H9 (cell line): ENCODE results near the gene NR3C2. TPM values are rescaled to one million over a fixed set of nuclear protein-coding genes. Genes with fewer than 3 reads are reported as not detected.

ENCODE experiments used
- DNase-seq: peaks from one replicate; pipeline ENCODE4 v3.0.0-alpha.2; 2017
- H2AFZ ChIP-seq: one replicate; pipeline ENCODE4 v1.6.1; 2013; ENCODE audit warnings: mild to moderate bottlenecking, low read length, control low read depth, moderate library complexity
- H2AK5ac ChIP-seq: 2 replicates; pipeline ENCODE4 v1.6.1; 2013; ENCODE audit warnings: low read length, control low read depth, mixed read lengths; ENCODE audit not compliant: insufficient read length
- H2BK120ac ChIP-seq: one replicate; pipeline ENCODE4 v1.6.1; 2013; ENCODE audit warnings: low read depth, mild to moderate bottlenecking, low read length, control low read depth, inconsistent platforms; ENCODE audit not compliant: poor library complexity, severe bottlenecking
- H2BK12ac ChIP-seq: 2 replicates; pipeline ENCODE4 v1.6.1; 2013; ENCODE audit warnings: low read length, control low read depth, mixed read lengths, low read depth; ENCODE audit not compliant: insufficient read length
- H2BK15ac ChIP-seq: 2 replicates; pipeline ENCODE4 v1.6.1; 2013; ENCODE audit warnings: low read depth, low read length, control low read depth
- H2BK20ac ChIP-seq: one replicate; pipeline ENCODE4 v1.6.1; 2013; ENCODE audit warnings: low read depth, mild to moderate bottlenecking, low read length, control low read depth, inconsistent platforms; ENCODE audit not compliant: poor library complexity, severe bottlenecking
- H2BK5ac ChIP-seq: 2 replicates; pipeline ENCODE4 v1.6.1; 2013; ENCODE audit warnings: low read length, control low read depth, mixed read lengths; ENCODE audit not compliant: insufficient read length
- H3K14ac ChIP-seq: 2 replicates; pipeline ENCODE4 v1.6.1; 2013; ENCODE audit warnings: low read length, control low read depth; ENCODE audit not compliant: insufficient read depth
- H3K18ac ChIP-seq: 2 replicates; pipeline ENCODE4 v1.6.1; 2013; ENCODE audit warnings: low read depth, mild to moderate bottlenecking, mixed read lengths, low read length, control low read depth; ENCODE audit not compliant: insufficient read length
- H3K23ac ChIP-seq: 2 replicates; pipeline ENCODE4 v1.6.1; 2013; ENCODE audit warnings: low read length, control low read depth, mixed read lengths, low read depth; ENCODE audit not compliant: insufficient read length
- H3K23me2 ChIP-seq: 2 replicates; pipeline ENCODE4 v1.6.1; 2013; ENCODE audit warnings: low read depth, mild to moderate bottlenecking, mixed read lengths, low read length, control low read depth; ENCODE audit not compliant: insufficient read length, poor library complexity, severe bottlenecking
- H3K27ac ChIP-seq: 2 replicates; pipeline ENCODE4 v1.5.1; 2013; ENCODE audit warnings: low read length, control low read depth, mixed read lengths, low read depth; ENCODE audit not compliant: insufficient read length
- H3K27me3 ChIP-seq: 2 replicates; pipeline ENCODE4 v1.6.1; 2013; ENCODE audit warnings: low read length, control low read depth, inconsistent platforms; ENCODE audit not compliant: insufficient read depth
- H3K4ac ChIP-seq: 2 replicates; pipeline ENCODE4 v1.6.1; 2013; ENCODE audit warnings: low read depth, mild to moderate bottlenecking, control low read depth, inconsistent platforms, low read length, moderate library complexity
- H3K4me1 ChIP-seq: 2 replicates; pipeline ENCODE4 v1.6.1; 2013; ENCODE audit warnings: low read length, control low read depth, inconsistent platforms; ENCODE audit not compliant: insufficient read depth
- H3K4me2 ChIP-seq: 2 replicates; pipeline ENCODE4 v1.6.1; 2013; ENCODE audit warnings: low read length, control low read depth, mixed read lengths; ENCODE audit not compliant: insufficient read length, insufficient read depth
- H3K56ac ChIP-seq: 2 replicates; pipeline ENCODE4 v1.6.1; 2013; ENCODE audit warnings: low read depth, mild to moderate bottlenecking, mixed read lengths, low read length, control low read depth; ENCODE audit not compliant: insufficient read length
- H3K79me1 ChIP-seq: 2 replicates; pipeline ENCODE4 v1.6.1; 2013; ENCODE audit warnings: low read depth, mild to moderate bottlenecking, moderate library complexity, low read length, control low read depth, inconsistent platforms; ENCODE audit not compliant: insufficient read depth, poor library complexity, severe bottlenecking
- H3K79me2 ChIP-seq: 2 replicates; pipeline ENCODE4 v1.6.1; 2013; ENCODE audit warnings: low read length, control low read depth, inconsistent platforms; ENCODE audit not compliant: insufficient read depth
- H3K9ac ChIP-seq: 2 replicates; pipeline ENCODE4 v1.6.1; 2013; ENCODE audit warnings: low read length, control low read depth, mixed read lengths; ENCODE audit not compliant: insufficient read length; ENCODE audit errors: extremely low read depth
- H3K9me3 ChIP-seq: one replicate; pipeline ENCODE4 v1.6.1; 2013; ENCODE audit warnings: low read depth, low read length, inconsistent platforms; ENCODE audit not compliant: control insufficient read depth
- H3T11ph ChIP-seq: one replicate; pipeline ENCODE4 v1.6.1; 2013; ENCODE audit warnings: mild to moderate bottlenecking, low read length, control low read depth, inconsistent platforms
- H4K20me1 ChIP-seq: one replicate; pipeline ENCODE4 v1.6.1; 2013; ENCODE audit not compliant: control insufficient read depth, insufficient read length, insufficient read depth
- H4K5ac ChIP-seq: 2 replicates; pipeline ENCODE4 v1.6.1; 2013; ENCODE audit warnings: low read depth, mild to moderate bottlenecking, mixed read lengths, low read length, control low read depth; ENCODE audit not compliant: insufficient read length
- H4K8ac ChIP-seq: replicated peaks from 2 replicates; pipeline ENCODE4 v1.6.1; 2013; ENCODE audit warnings: low read length, control low read depth, mixed read lengths, low read depth; ENCODE audit not compliant: insufficient read length
- H4K91ac ChIP-seq: 2 replicates; pipeline ENCODE4 v1.6.1; 2013; ENCODE audit warnings: low read depth, mild to moderate bottlenecking, moderate library complexity, mixed read lengths, low read length, control low read depth; ENCODE audit not compliant: insufficient read length
- H3K27ac Mint-ChIP-seq, 3 experiments: 2 replicates in 2 of 3; 3 replicates in 1 of 3; pipeline ENCODE4 v1.8.0; 2020 to 2021; ENCODE audit warnings: mixed read lengths in 3 of 3, mild to moderate bottlenecking in 1 of 3, moderate library complexity in 1 of 3
- H3K27me3 Mint-ChIP-seq: 2 replicates; pipeline ENCODE4 v1.8.0; 2021; ENCODE audit warnings: low read depth, mild to moderate bottlenecking, moderate library complexity, mixed read lengths
- H3K36me3 Mint-ChIP-seq, 3 experiments: 2 replicates in 2 of 3; 3 replicates in 1 of 3; pipeline ENCODE4 v1.8.0; 2020 to 2021; ENCODE audit warnings: low read depth in 3 of 3, mixed read lengths in 3 of 3; ENCODE audit not compliant: insufficient read depth in 1 of 3
- H3K4me1 Mint-ChIP-seq, 2 experiments: 2 replicates each; pipeline ENCODE4 v1.8.0; 2020; ENCODE audit warnings: mixed read lengths in 2 of 2
- H3K4me3 Mint-ChIP-seq, 2 experiments: 2 replicates in 1 of 2; 3 replicates in 1 of 2; pipeline ENCODE4 v1.8.0; 2020 to 2021; ENCODE audit warnings: mild to moderate bottlenecking in 2 of 2, mixed read lengths in 2 of 2, moderate library complexity in 1 of 2
- H3K9me3 Mint-ChIP-seq, 2 experiments: 2 replicates in 1 of 2; 3 replicates in 1 of 2; pipeline ENCODE4 v1.8.0; 2020; ENCODE audit warnings: mild to moderate bottlenecking in 2 of 2, mixed read lengths in 2 of 2, moderate library complexity in 1 of 2
- CTCF ChIP-seq: fragments of 200-600 bp; sonication (generic); conservative IDR thresholded peaks from 3 replicates; pipeline ENCODE4 v1.8.0; 2021; ENCODE audit warnings: antibody characterized with exemption, mild to moderate bottlenecking
- WGBS: extraction: QIAGEN DNeasy Blood & Tissue Kit; methylation state at CpG from one replicate; pipeline ENCODE4 v1.1.7; 2013; ENCODE audit warnings: missing lambda C conversion rate, low lambda C conversion rate, mixed read lengths; ENCODE audit not compliant: insufficient read length; ENCODE audit errors: extremely low coverage; 5-methylcytosine and 5-hydroxymethylcytosine counted together
- total RNA-seq: library from RNA; stranded (reverse); gene quantifications from 2 replicates; pipeline ENCODE4 v1.2.1, GENCODE V29; 2021

Gene NR3C2
- total RNA-seq, 1 experiment from 2014 or later: 1.4 TPM

- Histone ChIP-seq H2BK5ac (no peak overlapping the region), H3K56ac (no peak overlapping the region), H3K18ac (no peak overlapping the region), H3K79me2 (no peaks in the 10 kb centered on the region), H3K27me3 (no peaks in the 10 kb centered on the region; the same call in 1 of the 2 replicates), H3K14ac (no peak overlapping the region), H3K9ac (no peak overlapping the region), H3K23me2 (no peaks in the 10 kb centered on the region), H2BK20ac (no peak overlapping the region), H3K79me1 (no peaks in the 10 kb centered on the region), H4K20me1 (no peaks in the 10 kb centered on the region), H3K4me1 (no peaks in the 10 kb centered on the region), H4K91ac (no peak overlapping the region), H2BK15ac (no peak overlapping the region), H4K5ac (no peak overlapping the region), H2AFZ (no peak overlapping the region), H4K8ac (no peak overlapping the region), H3K4ac (no peak overlapping the region), H3K27ac (no peak overlapping the region), H3K9me3 (no peaks in the 10 kb centered on the region), H3K4me2 (no peak overlapping the region), H3T11ph (no peak overlapping the region), H2AK5ac (no peak overlapping the region), H2BK120ac (no peak overlapping the region), H2BK12ac (no peak overlapping the region), H3K23ac (no peak overlapping the region)
- no peaks in the 10 kb centered on the region for H3K9me3 Mint-ChIP-seq
- H3K4me3 Mint-ChIP-seq: no peak overlapping the region
- no peaks in the 10 kb centered on the region for H3K27me3 Mint-ChIP-seq
- WGBS: no CpG with 5 or more reads among the region's 7 CpGs
- no peaks in the 10 kb centered on the region for H3K36me3 Mint-ChIP-seq
- H3K4me1 Mint-ChIP-seq: no peaks in the 10 kb centered on the region
- no peak for TF ChIP-seq CTCF
- no peak for DNase-seq
- no peak overlapping the region for H3K27ac Mint-ChIP-seq
Observed at GRCh38 chr4:148041606-148042329, 400.4 kb downstream of the NR3C2 start.
